Uterus (tissue), 2 donors: ENCODE measurements around the gene SMIM31.

ENCODE experiments used
- POLR2A ChIP-seq, 2 donors: fragments of 450-650 bp; IDR thresholded peaks; one replicate each; pipeline ENCODE4 v1.6.1; 2016; ENCODE audit warnings: antibody characterized with exemption in 2 of 2, mild to moderate bottlenecking in 1 of 2, moderate library complexity in 1 of 2
- TF ChIP-seq, protein P1 (sequence below), 4 experiments: fragments of 200-600 bp in 2 of 4; fragments of 450-650 bp in 2 of 4; sonication (generic) in 2 of 4; IDR thresholded peaks; one replicate each; pipeline ENCODE4 v1.5.1; 2016 to 2019; ENCODE audit warnings: antibody characterized with exemption in 4 of 4, mild to moderate bottlenecking in 2 of 4, moderate library complexity in 1 of 4

DNA sequence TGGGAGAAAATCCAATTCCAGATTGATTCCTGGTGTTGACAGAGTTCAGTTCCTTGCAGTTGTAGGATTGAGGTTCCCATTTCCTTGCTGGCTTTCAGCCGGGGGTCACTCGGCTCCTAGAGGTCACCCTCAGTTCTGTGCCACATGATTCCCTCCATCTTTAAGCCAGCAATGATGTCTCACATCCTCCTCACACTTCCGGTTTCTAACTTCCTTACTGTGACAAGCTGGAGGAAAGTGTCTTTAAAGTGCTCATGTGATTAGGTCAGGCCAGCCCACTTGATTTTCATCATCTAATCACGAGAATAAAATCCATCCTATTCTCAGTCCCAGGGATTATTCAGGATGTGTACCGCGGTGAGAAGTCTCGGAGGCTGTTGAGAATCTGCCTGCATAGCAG lies 19.4 kb upstream of the SMIM31 start:
- TF ChIP-seq, protein P1, sequence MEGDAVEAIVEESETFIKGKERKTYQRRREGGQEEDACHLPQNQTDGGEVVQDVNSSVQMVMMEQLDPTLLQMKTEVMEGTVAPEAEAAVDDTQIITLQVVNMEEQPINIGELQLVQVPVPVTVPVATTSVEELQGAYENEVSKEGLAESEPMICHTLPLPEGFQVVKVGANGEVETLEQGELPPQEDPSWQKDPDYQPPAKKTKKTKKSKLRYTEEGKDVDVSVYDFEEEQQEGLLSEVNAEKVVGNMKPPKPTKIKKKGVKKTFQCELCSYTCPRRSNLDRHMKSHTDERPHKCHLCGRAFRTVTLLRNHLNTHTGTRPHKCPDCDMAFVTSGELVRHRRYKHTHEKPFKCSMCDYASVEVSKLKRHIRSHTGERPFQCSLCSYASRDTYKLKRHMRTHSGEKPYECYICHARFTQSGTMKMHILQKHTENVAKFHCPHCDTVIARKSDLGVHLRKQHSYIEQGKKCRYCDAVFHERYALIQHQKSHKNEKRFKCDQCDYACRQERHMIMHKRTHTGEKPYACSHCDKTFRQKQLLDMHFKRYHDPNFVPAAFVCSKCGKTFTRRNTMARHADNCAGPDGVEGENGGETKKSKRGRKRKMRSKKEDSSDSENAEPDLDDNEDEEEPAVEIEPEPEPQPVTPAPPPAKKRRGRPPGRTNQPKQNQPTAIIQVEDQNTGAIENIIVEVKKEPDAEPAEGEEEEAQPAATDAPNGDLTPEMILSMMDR (IDR thresholded peaks at IDR 0.05): no peak
- TF ChIP-seq POLR2A (IDR thresholded peaks at IDR 0.05): no peak
